Measurements from ENCODE around the gene CDK5RAP1.
"Not testable (repeated sequence)": the region's sequence is repeated elsewhere in the genome, so short reads cannot be mapped to it uniquely, and the experiment has no call there.

CDK5RAP1 gene

GRCh38 chr20:33401184-33401920 lies at the start of gene CDK5RAP1:
Gene CDK5RAP1, minus strand, starts transcription at chr20:33401519. Its CDS starts 4,455 bp downstream, at chr20:33397064.
- DNase-seq = peak; percentile 92 to 96 (median 94)

GRCh38 chr20:33450867-33451266 lies 49.5 kb upstream of the CDK5RAP1 start:
- peak; percentile 39 to 49 (median 44) for DNase-seq

GRCh38 chr20:33445881-33446625 lies 44.7 kb upstream of the CDK5RAP1 start:
- DNase-seq = no peak

GRCh38 chr20:33444797-33445560 lies 43.7 kb upstream of the CDK5RAP1 start:
- DNase-seq = no peak

- DNase-seq = peak; percentile 87 to 96 (median 90)
Measured at GRCh38 chr20:33443512-33444239, 42.4 kb upstream of the CDK5RAP1 start, which contains the start of gene SNTA1. Gene SNTA1, minus strand, starts transcription at chr20:33443763. Its CDS starts 143 bp downstream, at chr20:33443620.

- DNase-seq = no peak
Measured at GRCh38 chr20:33443006-33443511, 41.7 kb upstream of the CDK5RAP1 start.

DNA sequence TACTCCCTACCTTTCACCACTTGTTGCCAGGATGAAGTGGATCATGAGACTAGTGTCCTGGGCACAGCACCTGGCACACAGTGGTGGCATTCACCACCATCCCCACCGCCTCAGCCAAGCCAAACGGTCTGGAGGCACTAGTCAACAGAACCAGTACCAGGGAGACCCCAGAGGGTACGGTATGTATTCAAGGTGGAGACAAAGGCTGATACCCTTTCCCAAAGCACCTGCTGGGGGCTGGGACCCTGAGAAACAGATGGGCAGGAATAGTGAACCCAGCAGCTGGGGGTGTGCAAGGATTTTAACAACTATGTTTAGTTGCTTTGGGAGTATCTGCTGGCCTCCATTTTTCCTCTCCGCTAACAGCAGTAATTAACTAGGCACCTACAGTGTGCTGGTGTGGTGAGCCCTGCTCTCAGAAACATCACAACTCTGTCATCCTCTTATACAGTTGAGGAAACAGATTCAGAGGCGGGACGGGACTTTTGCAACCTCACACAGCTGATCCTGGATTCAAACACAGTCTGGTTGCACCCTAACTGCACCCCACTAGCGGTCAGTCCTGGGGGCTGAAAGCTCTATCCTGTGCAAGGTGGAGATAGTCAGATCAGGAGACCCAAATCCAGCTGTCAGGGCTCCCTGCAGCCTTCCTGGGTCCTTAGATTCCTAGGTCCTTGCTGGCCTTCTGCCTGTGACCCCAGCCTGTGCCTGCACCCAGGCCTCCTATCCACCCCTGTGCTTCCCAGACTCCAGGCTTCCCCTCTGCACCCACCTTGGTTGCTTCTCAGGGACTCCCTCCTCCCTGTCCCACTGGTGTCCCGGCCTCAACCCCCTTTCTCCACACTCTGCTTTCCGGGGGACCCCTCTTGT lies 41.1 kb upstream of the CDK5RAP1 start:
- no peak for DNase-seq

GRCh38 chr20:33441142-33441955 lies 40.0 kb upstream of the CDK5RAP1 start:
- no peak for DNase-seq

DNA sequence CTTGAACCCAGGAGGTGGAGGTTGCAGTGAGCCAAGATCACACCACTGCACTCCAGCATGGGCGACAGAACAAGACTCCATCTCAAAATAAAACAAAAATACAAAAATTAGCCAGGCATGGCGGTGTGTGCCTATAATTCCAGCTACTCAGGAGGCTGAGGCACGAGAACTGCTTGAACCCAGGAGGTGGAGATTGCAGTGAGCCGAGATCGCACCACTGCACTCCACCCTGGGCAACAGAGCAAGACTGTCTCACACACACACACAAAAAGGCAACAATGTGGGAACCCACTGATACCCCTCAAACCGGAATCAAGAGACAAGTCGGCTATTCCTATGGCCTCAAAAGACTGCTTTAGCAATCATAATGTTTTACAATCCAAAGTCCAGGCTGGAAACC lies 39.2 kb upstream of the CDK5RAP1 start:
- DNase-seq = not testable (repeated sequence)

GRCh38 chr20:33438481-33438880 lies 37.2 kb upstream of the CDK5RAP1 start:
- DNase-seq = no peak

- DNase-seq = no peak
Measured at GRCh38 chr20:33437141-33437911, 36.0 kb upstream of the CDK5RAP1 start.

DNA sequence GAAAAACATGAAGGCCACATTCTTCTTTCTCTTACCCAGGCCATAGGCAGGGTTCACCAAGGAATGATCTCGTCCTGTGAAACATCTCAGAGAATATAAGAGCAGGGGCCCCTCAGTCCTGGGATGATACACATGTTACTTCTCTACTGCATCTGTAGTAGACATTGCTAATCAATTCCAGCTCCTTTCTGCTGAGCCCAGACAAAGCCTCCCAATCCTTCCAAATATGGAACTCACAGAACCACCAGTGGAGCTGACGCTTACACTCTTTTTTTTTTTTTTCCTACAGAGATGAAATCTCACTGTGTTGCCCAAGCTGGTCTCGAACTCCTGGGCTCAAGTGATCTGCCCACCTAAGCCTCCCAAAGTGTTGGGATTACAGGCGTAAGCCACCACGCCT lies 33.1 kb upstream of the CDK5RAP1 start:
- DNase-seq = no peak

- peak in 2 of 3 donors; percentile 11 to 25 for DNase-seq
Measured at GRCh38 chr20:33433465-33434234, 32.3 kb upstream of the CDK5RAP1 start.

DNA sequence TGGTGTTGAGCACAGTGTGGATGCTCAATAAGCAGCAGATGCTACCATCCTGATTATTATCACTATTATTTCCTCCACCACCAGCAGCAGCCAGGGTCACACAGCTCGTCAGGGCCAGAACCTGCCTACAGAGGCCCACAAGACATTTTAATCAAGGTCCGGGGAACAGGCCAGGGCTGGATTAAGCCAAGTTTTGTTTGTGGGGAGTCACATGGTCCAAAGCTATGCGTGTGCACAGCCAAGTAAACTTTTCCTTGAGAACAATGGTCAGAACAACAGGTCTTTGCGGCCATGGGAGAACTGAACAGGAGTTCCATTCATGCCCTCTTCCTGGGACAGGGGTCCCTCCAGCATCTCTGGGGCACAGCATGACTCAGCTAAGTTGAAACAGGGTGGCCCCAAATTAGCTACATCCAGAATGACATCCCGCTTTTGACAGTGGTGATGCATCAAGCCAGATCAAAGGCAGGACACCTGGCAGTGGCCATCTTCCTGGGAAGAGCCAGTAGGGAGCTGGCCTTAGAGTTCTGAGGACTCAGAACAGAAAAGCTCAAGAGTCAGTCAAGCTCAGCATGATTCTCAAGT lies 30.6 kb upstream of the CDK5RAP1 start:
- DNase-seq = no peak

DNA sequence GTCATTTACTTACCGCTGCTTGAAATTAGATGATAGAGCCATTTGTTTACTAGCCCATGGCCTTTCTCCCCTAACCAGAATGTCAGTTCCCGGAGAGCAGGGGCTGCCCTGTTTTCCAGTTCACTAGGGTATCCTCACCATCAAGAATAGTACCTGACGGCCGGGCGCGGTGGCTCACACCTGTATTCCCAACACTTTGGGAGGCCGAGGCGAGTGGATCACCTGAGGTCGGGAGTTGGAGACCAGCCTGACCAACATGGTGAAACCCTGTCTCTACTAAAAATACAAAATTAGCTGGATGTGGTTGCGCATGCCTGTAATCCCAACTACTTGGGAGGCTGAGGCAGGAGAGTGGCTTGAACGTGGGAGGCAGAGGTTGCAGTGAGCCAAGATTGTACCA lies 22.6 kb upstream of the CDK5RAP1 start:
- not testable (repeated sequence) for DNase-seq

GRCh38 chr20:33423141-33423834 lies 22.0 kb upstream of the CDK5RAP1 start:
- no peak for DNase-seq

GRCh38 chr20:33419140-33419974 lies 18.0 kb upstream of the CDK5RAP1 start:
- DNase-seq = no peak

All from suppressor macrophage treated with lipopolysaccharide for 1 hour (primary cell).